Stimulated activated effector memory CD8-positive, alpha-beta T cell treated with anti-CD3 and anti-CD28 coated beads, Interleukin-12 subunit alpha, Interleukin-12 subunit beta, amount 100 ng/mL, for 72 hours (primary cell): Measurements from ENCODE around the gene STX1B.
A peak's percentile ranks its signal among the peaks of the same experiment; 100 is the strongest.

Experiments
- ATAC-seq: fragments of 150-1000 bp; cut with Tn5 transposase; 2 replicates; pipeline ENCODE4 v1.10.0; 2021
- DNase-seq, 2 donors: peaks; one replicate each; pipeline ENCODE4 v3.0.0; 2021 to 2022; ENCODE audit warnings: low spot score in 2 of 2
- H3K27ac Mint-ChIP-seq: one replicate; pipeline ENCODE4 v1.8.0; 2022; ENCODE audit warnings: mild to moderate bottlenecking, mixed read lengths
- H3K36me3 Mint-ChIP-seq: one replicate; pipeline ENCODE4 v1.8.0; 2022; ENCODE audit warnings: mild to moderate bottlenecking, mixed read lengths
- H3K4me1 Mint-ChIP-seq: one replicate; pipeline ENCODE4 v1.8.0; 2022; ENCODE audit warnings: mixed read lengths
- H3K4me3 Mint-ChIP-seq: one replicate; pipeline ENCODE4 v1.8.0; 2022; ENCODE audit warnings: mild to moderate bottlenecking, mixed read lengths
- H3K9me3 Mint-ChIP-seq: one replicate; pipeline ENCODE4 v1.8.0; 2022; ENCODE audit warnings: mixed read lengths

STX1B gene

DNA sequence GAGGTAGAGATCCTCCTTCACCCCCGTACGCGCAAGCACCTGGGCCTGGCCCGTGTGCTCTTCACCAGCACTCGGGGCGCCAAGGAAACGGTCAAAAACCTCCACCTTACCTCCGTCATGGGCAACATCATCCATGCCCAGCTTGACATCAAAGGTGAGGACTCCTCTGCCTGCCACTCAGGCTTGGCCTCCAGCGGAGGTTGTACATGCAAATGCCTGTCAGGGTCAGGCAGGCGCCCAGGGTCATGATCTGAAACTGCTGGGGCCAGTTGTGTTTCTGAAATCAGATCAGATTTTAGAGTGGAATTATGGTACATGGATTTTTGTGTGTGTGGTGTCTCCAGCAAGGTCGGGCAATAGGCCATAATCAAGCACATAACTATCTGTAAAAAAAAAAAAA, 49.1 kb downstream of the STX1B start:
- H3K9me3 Mint-ChIP-seq, result no peaks in the 10 kb centered on the region
- H3K36me3 Mint-ChIP-seq, result peaks cover 93% of the 10 kb centered on the region
- no peak for ATAC-seq
- H3K4me3 Mint-ChIP-seq, result no peak overlapping the region
- DNase-seq, result no peak
- no peak overlapping the region for H3K27ac Mint-ChIP-seq
- peaks cover 35% of the 10 kb centered on the region for H3K4me1 Mint-ChIP-seq

DNA sequence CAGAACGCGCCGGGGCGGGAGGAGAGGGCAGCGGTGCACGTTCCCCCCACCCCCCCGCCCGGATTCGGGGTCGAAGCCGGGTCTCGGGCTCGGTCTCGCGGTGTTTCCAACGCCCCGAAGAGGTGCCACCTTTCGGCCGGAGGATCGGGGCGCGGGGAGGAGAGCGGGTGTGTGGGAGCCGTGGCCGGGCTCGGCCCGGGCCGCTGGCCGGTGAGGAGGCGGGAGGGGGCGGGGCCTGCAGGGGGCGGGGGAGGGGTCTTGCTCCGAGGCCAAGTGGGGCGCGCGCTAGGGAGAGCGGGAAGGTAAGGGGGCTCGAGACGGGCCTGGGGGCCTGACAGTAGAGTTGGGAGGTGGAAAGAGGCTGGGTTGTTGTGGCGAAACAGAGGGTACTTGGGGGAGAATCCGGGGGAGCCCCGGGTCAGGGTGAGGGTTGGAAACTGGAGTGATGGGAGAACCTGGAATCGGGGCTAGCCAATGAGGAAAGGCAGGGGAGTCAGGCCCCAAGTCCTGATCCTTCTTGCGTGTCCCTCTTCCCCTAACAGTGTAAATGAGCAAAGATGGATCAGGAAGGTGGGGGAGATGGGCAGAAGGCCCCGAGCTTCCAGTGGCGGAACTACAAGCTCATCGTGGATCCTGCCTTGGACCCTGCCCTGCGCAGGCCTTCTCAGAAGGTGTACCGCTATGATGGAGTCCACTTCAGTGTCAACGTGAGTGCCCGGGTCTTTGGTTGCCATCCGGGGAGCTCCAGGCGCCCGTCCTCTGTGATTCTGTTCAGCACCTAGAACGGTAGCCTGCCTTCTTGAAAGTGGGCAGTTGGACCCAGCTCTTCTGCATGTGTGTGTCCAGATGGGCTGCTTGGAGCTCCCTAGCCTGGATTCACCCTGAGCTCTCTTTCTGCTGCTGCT, 52.0 kb downstream of the STX1B start:
- peaks cover 37% of the 10 kb centered on the region for H3K4me1 Mint-ChIP-seq
- no peaks in the 10 kb centered on the region for H3K9me3 Mint-ChIP-seq
- ATAC-seq (no peak), DNase-seq (no peak)
- peak overlapping the region; percentile 89 for H3K4me3 Mint-ChIP-seq
- H3K27ac Mint-ChIP-seq, result peak overlapping the region; percentile 94
- H3K36me3 Mint-ChIP-seq, result peaks cover 63% of the 10 kb centered on the region

DNA sequence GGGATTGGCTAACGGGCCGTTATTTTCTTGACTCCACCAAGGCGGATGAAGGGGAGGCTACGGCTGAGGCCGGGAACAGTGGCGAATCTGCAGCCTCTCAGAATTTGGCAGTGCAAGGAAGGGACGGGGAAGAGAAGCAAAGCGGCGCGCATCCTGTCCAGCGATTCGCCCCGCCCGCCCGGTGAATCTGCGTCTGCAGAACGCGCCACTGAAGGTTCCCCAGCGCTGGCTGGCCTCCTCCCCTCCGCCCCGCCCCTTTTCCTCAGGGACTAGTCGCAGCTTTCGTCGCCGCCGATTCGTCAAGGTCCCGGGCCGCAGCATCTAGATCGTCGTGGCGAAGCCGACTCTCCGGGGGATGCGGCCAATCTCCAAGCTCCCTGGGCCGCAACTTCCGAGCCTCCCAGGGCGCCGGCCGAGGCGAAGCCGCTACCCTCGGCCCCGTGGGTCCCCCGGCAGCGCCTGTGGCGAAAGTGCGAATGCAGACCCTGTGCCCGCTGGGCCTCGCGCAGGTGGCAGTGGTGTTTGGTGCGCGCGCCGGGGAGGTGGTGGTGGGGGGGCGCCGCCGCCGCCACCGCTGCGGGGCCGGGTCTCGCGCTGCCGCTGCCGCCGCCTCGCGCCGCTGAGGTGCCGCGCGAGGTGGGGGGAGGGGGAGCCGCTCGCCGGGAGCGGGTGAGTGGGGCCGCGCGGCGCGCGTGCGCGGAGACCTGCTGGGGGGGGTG, 52.8 kb downstream of the STX1B start, which contains the start of gene SETD1A:
Gene SETD1A (plus strand): TSS at position 299 of the 719 bp plus-strand sequence. CDS start 978 bp downstream, outside the sequence.
- no peaks in the 10 kb centered on the region for H3K9me3 Mint-ChIP-seq
- H3K4me3 Mint-ChIP-seq, result peak within 1 kb of the TSS; percentile 89
- peaks cover 39% of the 10 kb centered on the region for H3K4me1 Mint-ChIP-seq
- ATAC-seq (peak; percentile 91), DNase-seq (peak; percentile 92 to 98)
- peak within 1 kb of the TSS; percentile 99 for H3K27ac Mint-ChIP-seq
- peaks cover 55% of the 10 kb centered on the region for H3K36me3 Mint-ChIP-seq

DNA sequence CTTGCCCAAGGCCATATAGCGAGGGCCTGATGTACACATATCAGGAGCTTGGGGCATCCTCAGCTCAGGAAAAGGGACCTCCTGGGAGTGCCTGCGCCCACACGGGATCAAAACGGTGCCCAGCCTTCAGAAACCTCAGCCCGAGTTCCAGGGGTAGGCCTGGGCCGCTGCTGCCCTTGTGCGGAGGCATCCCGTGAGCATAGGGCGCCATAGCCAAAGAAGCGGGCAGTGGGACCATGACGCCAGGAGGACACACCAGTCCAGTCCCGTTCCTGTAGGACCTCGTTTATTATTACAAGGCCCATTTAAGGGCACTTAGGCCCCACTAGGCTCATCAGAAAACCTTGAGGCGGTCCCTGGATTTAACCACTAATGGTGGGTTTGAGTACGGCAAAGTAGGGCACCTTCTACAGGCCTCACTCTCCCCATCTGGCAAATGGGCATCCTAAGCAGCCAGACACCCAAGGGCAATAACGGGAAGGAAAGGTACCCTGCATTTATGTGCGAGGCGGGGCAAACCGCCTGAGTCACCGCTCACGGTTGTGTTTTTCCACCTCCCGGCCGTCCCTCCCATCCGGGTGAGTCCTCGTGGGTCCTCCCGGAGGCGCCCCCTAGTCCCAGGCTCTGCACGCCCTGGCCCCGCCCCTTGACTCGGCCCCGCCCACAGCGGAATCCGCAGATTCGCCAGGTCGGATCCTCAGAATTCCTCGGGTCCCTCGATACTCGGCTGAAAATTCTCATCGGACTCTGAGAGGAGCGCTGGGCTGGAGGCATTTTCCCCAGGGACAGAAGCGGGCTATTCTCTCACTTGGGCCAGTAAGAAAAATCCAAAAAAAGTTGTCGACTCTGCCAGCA, 53.6 kb downstream of the STX1B start:
- DNase-seq (peak; percentile 82 to 95), ATAC-seq (peak; percentile 81)
- peak overlapping the region; percentile 99 for H3K27ac Mint-ChIP-seq
- no peaks in the 10 kb centered on the region for H3K9me3 Mint-ChIP-seq
- H3K4me1 Mint-ChIP-seq, result peaks cover 39% of the 10 kb centered on the region
- peak overlapping the region; percentile 89 for H3K4me3 Mint-ChIP-seq
- H3K36me3 Mint-ChIP-seq, result peaks cover 47% of the 10 kb centered on the region

DNA sequence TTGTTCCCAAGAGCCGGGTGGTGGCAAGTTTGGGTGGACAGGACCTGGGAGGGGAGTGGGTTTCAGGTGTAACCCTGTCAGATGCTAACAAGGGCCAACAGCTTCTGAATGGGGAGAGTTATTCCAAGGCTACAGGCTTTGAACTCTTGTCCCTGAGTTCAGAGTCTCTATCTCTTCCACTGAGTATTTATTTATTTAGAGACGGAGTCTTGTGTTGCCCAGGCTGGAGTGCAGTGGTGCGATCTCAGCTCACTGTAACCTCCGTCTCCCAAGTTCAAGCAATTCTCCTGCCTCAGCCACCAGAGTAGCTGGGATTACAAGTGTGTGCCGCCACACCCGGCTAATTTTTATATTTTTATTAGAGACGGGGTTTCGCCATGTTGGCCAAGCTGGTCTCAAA, 55.4 kb downstream of the STX1B start:
- H3K36me3 Mint-ChIP-seq, result peaks cover 34% of the 10 kb centered on the region
- H3K9me3 Mint-ChIP-seq, result no peaks in the 10 kb centered on the region
- no peak for ATAC-seq

DNA sequence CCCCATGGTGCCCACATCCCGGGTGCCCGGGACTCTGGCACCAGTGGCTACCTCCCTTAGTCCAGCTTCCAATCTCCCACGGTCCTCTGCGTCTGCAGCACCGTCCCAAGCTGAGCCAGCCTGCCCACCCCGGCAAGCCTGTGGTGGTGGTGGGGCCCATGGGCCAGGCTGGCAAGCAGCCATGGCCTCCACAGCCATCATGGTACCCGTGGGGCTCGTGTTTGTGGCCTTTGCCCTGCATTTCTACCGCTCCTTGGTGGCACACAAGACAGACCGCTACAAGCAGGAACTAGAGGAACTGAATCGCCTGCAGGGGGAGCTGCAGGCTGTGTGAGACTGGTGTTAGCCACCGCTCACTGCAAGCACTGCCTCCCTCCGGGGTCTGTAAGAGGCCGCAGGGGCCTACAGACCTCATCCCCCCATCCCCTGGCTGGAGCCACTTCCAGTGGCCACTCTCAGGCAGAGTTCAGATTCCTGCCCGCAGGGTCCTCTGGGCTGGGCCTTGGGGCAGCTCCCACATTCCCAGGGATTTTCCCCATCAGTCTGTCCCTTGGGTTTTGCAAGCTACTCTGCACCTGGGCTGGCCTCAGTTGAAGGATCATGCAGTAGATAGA, 56.8 kb downstream of the STX1B start:
- H3K4me1 Mint-ChIP-seq, result peaks cover 34% of the 10 kb centered on the region
- DNase-seq (peak; percentile 50 to 81), ATAC-seq (peak; percentile 43)
- H3K27ac Mint-ChIP-seq, result peak overlapping the region; percentile 56
- H3K9me3 Mint-ChIP-seq, result no peaks in the 10 kb centered on the region
- no peak overlapping the region for H3K4me3 Mint-ChIP-seq
- H3K36me3 Mint-ChIP-seq, result peaks cover 28% of the 10 kb centered on the region

More for the DNA sequence above, 55.4 kb downstream of the STX1B start:
- no peak for DNase-seq
- H3K4me3 Mint-ChIP-seq, result no peak overlapping the region
- peak overlapping the region; percentile 56 for H3K27ac Mint-ChIP-seq
- H3K4me1 Mint-ChIP-seq, result peaks cover 42% of the 10 kb centered on the region

DNA sequence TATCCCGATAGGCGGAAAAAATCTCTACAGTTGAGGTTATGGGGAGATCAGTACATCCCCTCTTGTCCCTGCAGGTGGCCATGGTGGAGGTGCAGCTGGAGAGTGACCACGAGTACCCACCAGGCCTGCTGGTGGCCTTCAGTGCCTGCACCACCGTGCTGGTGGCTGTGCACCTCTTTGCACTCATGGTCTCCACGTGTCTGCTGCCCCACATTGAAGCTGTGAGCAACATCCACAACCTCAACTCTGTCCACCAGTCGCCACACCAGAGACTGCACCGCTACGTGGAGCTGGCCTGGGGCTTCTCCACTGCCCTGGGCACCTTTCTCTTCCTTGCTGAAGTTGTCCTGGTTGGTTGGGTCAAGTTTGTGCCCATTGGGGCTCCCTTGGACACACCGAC, 57.3 kb downstream of the STX1B start:
- DNase-seq, result no peak
- peaks cover 24% of the 10 kb centered on the region for H3K36me3 Mint-ChIP-seq

DNA sequence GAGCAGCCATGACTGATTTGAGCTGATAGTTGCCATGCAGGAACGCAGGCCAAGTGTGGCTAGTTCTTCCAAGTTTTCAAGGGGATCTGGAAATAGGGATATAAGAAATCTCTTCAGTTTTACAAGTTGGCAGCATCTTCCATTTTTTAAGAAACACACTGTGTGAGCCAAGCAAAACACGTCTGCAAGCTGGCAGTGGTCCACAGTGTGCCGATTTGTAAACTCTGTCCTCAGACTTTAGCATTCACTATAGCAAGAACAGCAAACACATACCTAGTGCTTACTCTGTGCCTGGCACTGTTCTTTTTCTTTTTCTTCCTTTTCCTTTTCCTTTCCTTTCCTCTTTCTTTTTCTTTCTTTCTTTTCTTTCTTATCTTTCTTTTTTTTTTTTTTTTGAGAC, 58.7 kb downstream of the STX1B start:
- DNase-seq, result no peak
- Mint-ChIP-seq H3K27ac (no peak overlapping the region), H3K9me3 (no peaks in the 10 kb centered on the region), H3K4me3 (no peak overlapping the region), H3K36me3 (peaks cover 17% of the 10 kb centered on the region), H3K4me1 (peaks cover 30% of the 10 kb centered on the region)
- no peak for ATAC-seq

More for the DNA sequence above, 57.3 kb downstream of the STX1B start:
- H3K4me3 Mint-ChIP-seq, result no peak overlapping the region
- H3K4me1 Mint-ChIP-seq, result peaks cover 30% of the 10 kb centered on the region
- ATAC-seq, result no peak
- no peak overlapping the region for H3K27ac Mint-ChIP-seq
- no peaks in the 10 kb centered on the region for H3K9me3 Mint-ChIP-seq

DNA sequence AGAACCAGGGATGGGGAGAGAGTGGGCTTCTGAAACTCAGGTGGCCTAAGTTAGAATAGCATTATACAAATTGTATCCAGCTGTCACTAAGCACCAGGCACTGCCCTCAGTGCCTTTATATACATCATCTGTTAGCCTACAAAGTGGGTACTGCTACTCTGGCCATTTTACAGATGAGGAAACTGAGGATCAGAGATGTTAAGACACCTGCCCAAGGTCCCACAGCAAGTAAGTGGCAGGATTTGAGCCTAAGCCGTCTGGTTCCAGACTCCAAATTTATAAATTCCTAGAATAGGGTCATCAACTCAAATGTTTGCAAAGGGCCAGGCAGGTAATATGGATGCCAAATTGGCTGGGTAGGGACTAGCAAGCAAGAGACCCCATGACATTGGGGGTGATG, 59.2 kb downstream of the STX1B start:
- Mint-ChIP-seq H3K4me1 (peaks cover 26% of the 10 kb centered on the region), H3K4me3 (peak overlapping the region; percentile 89), H3K36me3 (peaks cover 20% of the 10 kb centered on the region), H3K27ac (peak overlapping the region; percentile 91), H3K9me3 (no peaks in the 10 kb centered on the region)
- DNase-seq (no peak), ATAC-seq (no peak)

DNA sequence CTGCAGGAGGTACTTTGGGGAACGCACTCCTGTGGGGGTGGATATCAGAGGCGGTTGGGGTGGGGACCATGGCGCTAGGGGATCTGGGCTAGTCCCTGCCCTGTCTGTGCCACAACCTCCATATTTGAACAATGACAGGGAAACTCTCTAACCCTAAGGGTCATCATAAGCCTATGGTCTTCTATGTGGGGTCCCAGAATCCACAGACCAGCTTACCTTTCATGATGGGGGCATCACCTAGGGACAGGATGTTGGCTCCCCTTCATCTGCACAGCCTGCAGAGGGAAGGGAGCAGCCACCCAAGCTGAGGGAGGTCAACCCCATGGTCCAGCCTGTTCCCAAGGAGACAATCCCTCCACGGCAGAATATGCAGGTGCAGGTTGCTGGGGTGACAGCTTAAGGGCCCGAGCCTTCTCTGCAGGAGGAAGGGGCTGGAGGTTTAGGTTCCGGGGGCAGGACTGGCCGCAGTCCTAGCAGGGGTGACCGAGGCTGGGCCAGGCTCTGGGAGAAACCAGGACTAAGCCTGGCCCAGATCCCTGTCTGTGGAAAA, 59.8 kb downstream of the STX1B start:
- Mint-ChIP-seq H3K4me3 (peak overlapping the region; percentile 89), H3K9me3 (no peaks in the 10 kb centered on the region), H3K36me3 (peaks cover 24% of the 10 kb centered on the region), H3K27ac (peak overlapping the region; percentile 91), H3K4me1 (peaks cover 24% of the 10 kb centered on the region)
- no peak for ATAC-seq
- no peak for DNase-seq

DNA sequence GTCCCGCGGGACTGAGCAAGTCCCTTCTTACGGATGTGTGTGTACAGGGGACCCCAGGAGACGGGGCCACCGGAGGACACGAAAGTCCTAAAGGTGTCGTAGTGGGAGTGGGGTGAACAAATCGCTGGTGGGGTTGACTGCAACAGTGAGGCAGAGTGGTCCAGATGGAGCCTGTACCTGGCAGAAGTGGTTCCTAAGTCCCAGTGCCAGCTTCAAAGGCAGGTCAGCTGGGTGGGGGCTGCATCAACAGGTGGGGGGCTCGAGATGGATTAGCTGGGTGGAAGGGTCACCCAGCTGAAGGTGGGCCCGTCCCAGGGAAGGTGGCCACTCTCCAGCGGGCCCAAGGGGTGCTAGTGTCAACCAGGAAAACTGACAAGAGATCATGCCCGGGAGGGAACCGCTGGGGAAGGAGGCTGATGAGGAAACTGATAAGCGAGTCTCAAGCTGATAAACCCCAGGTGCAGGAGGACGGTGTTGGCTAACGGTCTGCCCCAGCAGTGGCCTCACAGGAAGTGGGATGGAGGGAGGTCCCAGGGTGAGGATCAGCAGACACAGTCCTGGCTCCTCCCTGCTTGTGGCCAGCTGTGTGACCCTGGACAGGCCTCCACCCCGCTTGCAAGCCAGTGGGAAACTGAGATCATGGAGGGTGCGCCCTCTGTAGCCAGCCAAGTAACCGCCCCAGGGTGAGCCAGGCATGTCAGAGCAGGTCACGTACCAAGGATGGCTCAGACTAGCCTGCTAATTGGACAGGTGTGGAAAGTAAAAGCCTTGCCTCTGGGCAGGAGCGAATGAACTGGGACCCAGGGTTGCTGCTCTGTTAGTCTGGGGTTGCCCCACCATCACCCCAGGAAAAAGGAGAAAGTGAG, 60.6 kb downstream of the STX1B start:
- H3K4me3 Mint-ChIP-seq, result peak overlapping the region; percentile 89
- peaks cover 31% of the 10 kb centered on the region for H3K36me3 Mint-ChIP-seq
- ATAC-seq, result peak; percentile 74
- peak overlapping the region; percentile 91 for H3K27ac Mint-ChIP-seq
- no peaks in the 10 kb centered on the region for H3K9me3 Mint-ChIP-seq
- peaks cover 24% of the 10 kb centered on the region for H3K4me1 Mint-ChIP-seq
- peak; percentile 24 to 60 for DNase-seq

DNA sequence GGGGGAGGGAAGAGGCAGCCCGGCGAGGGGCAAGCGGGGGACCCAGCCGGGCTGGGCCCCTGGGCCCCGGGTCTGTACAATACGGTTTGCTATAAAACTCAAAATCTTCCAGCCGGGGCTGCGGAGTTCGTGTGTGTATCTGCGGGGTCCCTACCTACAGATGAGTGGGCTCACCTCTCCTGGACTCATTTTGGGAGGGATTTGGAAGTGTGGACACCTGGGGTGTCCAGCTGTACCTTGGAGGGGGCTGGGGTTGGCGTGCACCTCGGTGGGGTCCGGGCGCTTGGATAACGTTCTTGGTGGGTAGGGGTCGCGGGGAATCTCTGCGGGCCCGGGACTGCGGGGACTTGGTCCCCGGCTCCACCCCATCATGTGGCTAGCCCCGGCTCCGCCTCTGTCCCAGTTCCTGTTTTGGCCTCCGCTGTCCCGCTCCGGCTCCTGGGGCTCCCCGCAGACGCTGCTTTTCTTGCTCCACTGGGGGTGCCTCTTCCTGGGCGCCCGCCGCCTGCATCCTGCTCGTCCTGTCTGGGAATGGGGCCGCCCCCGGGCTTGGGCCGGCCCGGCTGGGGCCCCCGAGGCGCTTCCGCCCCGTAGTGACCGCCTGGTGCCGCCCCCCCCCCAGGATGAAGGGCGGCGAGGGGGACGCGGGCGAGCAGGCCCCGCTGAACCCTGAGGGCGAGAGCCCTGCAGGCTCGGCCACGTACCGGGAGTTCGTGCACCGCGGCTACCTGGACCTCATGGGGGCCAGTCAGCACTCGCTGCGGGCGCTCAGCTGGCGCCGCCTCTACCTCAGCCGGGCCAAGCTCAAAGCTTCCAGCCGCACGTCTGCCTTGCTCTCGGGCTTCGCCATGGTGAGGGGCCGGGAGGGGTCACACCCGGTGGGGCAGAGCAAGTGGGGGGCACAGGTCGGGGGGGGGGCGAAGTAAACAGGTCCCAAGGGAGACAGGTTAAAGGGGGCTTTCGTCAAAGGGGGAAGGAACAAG, 61.5 kb downstream of the STX1B start, which contains the start of gene ORAI3:
Gene ORAI3 (plus strand): TSS at position 402 of the 983 bp plus-strand sequence. CDS start 222 bp downstream, at position 624.
- Mint-ChIP-seq H3K4me3 (peak within 1 kb of the TSS; percentile 89), H3K27ac (peak within 1 kb of the TSS; percentile 91), H3K36me3 (peaks cover 41% of the 10 kb centered on the region), H3K9me3 (no peaks in the 10 kb centered on the region), H3K4me1 (peaks cover 23% of the 10 kb centered on the region)
- peak; percentile 35 to 73 for DNase-seq
- peak; percentile 65 for ATAC-seq
